AG08396 (cell line): ENCODE results near the gene PTGDR.

Experiments used
- DNase-seq: peaks from one replicate; pipeline ENCODE4 v3.0.0; 2012; ENCODE audit warnings: low spot score, mixed read lengths

The PTGDR gene

DNA sequence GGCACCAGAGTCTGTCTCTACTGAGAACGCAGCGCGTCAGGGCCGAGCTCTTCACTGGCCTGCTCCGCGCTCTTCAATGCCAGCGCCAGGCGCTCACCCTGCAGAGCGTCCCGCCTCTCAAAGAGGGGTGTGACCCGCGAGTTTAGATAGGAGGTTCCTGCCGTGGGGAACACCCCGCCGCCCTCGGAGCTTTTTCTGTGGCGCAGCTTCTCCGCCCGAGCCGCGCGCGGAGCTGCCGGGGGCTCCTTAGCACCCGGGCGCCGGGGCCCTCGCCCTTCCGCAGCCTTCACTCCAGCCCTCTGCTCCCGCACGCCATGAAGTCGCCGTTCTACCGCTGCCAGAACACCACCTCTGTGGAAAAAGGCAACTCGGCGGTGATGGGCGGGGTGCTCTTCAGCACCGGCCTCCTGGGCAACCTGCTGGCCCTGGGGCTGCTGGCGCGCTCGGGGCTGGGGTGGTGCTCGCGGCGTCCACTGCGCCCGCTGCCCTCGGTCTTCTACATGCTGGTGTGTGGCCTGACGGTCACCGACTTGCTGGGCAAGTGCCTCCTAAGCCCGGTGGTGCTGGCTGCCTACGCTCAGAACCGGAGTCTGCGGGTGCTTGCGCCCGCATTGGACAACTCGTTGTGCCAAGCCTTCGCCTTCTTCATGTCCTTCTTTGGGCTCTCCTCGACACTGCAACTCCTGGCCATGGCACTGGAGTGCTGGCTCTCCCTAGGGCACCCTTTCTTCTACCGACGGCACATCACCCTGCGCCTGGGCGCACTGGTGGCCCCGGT lies at the start of gene PTGDR:
PTGDR (plus strand) TSS at position 198 of the 778 bp plus-strand sequence; CDS start at position 315, 117 bp downstream.
- peak; percentile 12 for DNase-seq

DNA sequence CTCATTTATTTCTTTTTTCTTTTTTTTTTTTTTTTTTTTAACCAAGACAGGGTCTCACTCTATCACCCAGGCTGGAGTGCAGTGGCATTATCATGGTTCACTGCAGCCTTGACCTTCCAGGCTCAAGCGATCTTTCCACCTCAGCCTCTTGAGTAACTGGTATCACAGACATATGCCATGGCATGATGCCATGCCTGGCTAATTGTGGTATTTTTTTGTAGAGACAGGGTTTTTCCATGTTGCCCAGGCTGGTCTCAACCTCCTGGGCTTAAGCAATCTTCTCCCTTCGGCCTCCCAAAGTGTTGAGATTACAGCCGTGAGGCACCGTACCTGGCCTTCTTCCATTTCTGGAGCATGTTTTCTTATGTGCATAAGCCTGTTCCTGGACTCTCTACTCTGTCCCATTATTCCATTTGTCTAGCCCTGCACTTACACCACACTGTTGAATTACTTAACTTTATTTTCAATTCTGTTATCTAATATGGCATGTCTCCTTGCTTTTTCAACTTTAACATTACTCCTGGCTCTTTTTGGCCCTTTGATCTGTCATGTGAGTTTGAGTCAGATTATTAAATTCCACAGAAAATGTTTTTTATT lies 47.9 kb upstream of the PTGDR start:
- no peak for DNase-seq

- no peak for DNase-seq
Measured at GRCh38 chr14:52220924-52221811, 46.3 kb upstream of the PTGDR start.

DNA sequence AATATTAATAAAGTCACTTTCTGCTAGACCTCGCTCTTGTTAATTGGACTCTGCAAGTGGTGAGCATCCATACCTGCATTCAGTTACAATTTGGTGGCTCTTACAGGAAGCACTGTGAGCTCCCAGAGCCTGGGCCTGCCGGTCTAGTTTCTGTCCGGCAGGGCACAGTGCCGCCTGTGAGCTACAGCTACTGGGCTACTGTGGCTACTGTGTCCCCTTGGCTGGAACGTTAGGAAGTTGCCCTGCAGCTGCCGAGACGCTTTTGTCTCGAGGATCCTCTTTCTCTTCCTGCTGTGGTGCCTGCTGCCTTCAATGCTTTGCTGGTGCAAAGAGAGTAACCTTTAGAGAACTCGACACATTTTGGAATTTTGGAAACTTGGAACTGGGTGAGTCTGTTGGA lies 44.6 kb upstream of the PTGDR start:
- no peak for DNase-seq

GRCh38 chr14:52227619-52228222 lies 39.8 kb upstream of the PTGDR start:
- DNase-seq: no peak

- DNase-seq: no peak
Measured at GRCh38 chr14:52233693-52234092, 33.8 kb upstream of the PTGDR start.

GRCh38 chr14:52235434-52235833 lies 32.1 kb upstream of the PTGDR start:
- DNase-seq: no peak

- DNase-seq: no peak
Measured at GRCh38 chr14:52235866-52236510, 31.5 kb upstream of the PTGDR start.

DNA sequence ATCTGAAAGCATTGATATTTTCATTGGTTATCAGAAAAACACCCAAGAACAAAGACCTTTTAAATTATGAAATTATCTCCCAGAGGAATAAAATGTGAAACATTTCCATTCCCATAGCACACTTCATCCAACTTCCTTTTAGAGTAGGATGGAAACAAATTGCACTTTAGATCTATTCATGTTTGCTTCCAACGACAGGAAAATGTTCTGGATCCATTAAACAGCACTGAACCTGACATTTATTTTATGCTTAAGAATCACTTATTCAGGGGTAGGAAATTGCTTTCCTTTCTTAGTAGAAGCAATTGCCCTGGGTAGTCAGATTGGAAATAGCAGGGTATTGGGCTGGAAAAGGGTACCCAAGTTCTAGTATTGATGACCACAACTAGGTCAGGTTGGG lies 28.8 kb upstream of the PTGDR start:
- no peak for DNase-seq

GRCh38 chr14:52240623-52241022 lies 26.9 kb upstream of the PTGDR start:
- DNase-seq: no peak

- DNase-seq: peak; percentile 43
Measured at GRCh38 chr14:52241087-52241793, 26.3 kb upstream of the PTGDR start.

DNA sequence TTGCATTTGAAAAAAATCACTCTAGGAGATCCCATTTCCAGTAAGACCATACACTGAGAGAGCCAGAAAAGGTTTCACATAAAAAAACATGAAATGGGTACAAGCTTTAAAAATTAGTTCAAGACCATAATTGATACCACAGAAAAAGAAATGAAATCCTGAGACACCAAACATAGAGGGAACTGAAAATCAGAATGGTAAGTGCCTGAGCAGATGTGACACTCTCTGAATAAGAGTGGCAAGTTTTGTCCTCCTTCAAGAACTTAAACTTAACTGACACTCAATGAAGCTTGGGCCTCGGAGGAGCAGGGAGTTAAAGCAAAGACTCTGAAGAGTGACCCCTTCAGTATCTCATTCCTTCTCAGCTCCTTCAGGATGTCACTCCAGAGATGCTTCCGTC lies 23.2 kb upstream of the PTGDR start:
- DNase-seq: no peak

- no peak for DNase-seq
Measured at GRCh38 chr14:52244997-52245396, 22.5 kb upstream of the PTGDR start.

DNA sequence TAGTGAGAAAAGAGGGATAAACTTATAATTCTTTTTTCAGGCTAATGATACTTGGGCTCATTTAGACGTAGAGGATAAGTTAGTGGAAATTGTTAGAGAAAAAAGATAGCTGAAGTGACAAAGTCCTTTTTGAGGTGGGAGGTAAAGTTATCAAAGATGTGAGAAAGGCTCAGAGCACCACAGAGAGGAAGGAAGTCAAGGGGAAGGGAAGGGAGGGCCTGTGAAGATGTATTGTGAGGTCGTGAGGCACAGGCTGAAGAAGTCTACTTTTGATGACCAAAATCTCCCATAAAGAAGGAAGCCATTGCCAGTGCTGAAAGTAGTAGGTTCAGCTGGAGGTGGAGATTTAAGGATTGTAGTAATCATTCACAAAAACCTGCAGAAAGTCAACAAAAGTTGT lies 19.4 kb upstream of the PTGDR start:
- DNase-seq: no peak

DNA sequence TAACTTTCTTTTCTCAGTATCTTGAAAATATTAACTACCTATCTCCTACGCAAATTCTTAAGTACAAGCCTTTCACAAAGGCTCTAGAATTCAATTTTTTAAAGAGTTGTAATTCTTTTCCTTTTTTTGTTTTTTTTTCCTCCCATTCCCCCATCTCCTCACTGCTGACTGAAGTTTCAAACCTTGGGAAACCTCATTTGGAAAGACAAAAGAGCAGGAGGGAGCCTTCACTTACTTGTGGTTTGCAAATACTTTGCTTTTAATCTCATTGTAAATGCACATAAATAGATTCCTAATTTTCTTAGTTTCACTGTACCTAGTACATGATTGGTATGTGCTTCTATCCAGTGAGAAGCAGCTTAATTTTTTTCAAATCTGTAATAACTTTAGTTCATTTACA lies 15.8 kb upstream of the PTGDR start:
- no peak for DNase-seq

- no peak for DNase-seq
Measured at GRCh38 chr14:52253503-52253902, 14.0 kb upstream of the PTGDR start.

GRCh38 chr14:52254086-52254485 lies 13.4 kb upstream of the PTGDR start:
- no peak for DNase-seq

DNA sequence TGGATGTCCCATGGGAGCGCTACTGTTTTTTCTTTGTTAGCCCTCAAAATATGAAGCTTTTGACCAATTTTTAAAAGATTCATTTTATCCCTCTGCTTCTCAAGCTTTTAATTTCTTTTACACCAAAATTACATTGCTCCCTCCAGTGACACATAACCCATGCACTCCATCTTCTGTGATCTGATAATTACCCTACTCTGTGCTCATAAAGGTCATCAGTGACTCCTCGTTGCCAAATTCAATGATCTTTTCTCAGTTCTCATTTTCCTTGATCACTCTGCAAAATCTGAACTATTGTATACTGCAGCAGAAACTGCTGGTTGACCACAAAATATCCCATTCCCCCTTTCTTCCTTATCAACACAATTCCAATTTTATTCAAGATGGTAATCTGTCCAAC lies 8.7 kb upstream of the PTGDR start:
- DNase-seq: no peak

DNA sequence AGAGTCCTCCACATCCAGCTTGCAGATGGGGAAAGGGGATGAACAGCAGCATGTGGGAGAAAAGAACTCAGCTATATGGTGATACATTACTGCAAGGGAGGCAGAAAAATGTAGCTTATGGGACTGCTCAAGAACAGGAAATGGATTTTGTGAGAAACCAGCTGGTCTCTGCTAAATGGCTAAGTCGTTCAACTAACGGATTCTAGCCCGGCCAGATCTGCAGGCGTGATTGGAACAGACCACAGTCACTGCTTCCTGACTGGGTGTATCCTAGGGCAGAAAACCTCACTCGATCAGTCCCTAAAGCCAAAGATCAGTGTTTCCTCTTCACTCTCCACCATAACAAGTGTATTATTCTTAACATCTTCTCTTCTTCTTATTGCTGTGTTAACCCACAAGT lies 8.1 kb upstream of the PTGDR start:
- DNase-seq: no peak

DNA sequence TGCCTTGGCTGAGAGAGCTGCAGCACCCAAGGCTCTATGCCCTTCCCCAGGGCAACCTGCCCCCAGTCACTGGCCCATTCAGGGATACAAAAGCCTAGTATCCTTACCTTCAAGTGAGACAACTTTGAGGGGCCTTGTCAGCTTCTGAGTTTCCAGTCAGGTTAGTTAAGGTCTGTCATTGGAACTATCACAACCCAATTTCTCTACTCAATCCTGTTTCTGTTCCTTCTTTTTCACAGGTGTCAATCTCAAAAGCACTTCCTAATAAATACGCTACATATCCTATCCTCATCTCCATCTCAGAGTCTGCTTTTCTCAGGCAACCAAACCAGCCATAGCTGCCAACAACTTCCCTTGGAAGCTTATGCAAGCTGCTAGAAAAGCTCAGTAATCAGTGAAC lies 4.9 kb upstream of the PTGDR start:
- DNase-seq: no peak

DNA sequence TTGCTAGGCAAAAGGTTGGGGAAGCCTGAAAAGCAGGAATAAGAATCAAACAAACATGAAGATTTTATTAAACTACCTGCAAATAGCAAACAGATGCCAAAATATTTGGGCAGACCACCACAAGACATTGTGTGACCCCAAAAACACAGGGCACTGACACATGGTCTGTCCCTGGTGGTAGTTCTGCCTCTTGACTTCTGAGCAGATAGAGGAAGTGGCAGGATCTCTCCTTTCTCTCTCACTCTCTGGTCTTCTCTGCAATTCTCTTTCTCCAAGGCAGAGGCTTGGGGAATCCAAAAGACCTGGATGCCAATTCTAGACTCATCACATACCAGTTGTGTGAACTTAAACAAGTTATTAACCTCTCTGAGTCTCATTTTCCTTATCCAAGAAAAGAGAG lies 4.3 kb upstream of the PTGDR start:
- no peak for DNase-seq
